Activated CD8-positive, alpha-beta T cell treated with anti-CD3 and anti-CD28 coated beads for 36 hours (primary cell): ENCODE results near the gene C16orf89. TPM values are rescaled to one million over a fixed set of nuclear protein-coding genes. Genes with fewer than 3 reads are reported as not detected.

Source experiments
- ATAC-seq: fragments of 200-7000 bp; cut with Tn5 transposase; one replicate; pipeline ENCODE4 v1.10.0; 2021; ENCODE audit warnings: mild to moderate bottlenecking, moderate library complexity
- CTCF ChIA-PET: fragments of 350-600 bp; sonication (Branson Sonifier 250); formaldehyde crosslinking; loops from one replicate; lab custom pipeline; 2021; ENCODE audit warnings: antibody characterized with exemption; lab: Charles Lee
- POLR2A ChIA-PET: fragments of 350-600 bp; sonication (Branson Sonifier 250); formaldehyde crosslinking; loops from one replicate; lab custom pipeline; 2021; ENCODE audit warnings: antibody characterized with exemption; lab: Charles Lee
- DNase-seq: peaks from one replicate; pipeline ENCODE4 v3.0.0-alpha.2; 2020
- H3K27ac Mint-ChIP-seq: one replicate; pipeline ENCODE4 v1.8.0; 2021; ENCODE audit warnings: mild to moderate bottlenecking, mixed read lengths
- H3K27me3 Mint-ChIP-seq: one replicate; pipeline ENCODE4 v1.8.0; 2021; ENCODE audit warnings: mixed read lengths
- H3K36me3 Mint-ChIP-seq: one replicate; pipeline ENCODE4 v1.8.0; 2021; ENCODE audit warnings: low read depth, mixed read lengths
- H3K4me1 Mint-ChIP-seq: one replicate; pipeline ENCODE4 v1.8.0; 2021; ENCODE audit warnings: low read depth, mixed read lengths
- H3K4me3 Mint-ChIP-seq: one replicate; pipeline ENCODE4 v1.8.0; 2021; ENCODE audit warnings: mild to moderate bottlenecking, moderate library complexity, mixed read lengths
- H3K9me3 Mint-ChIP-seq: one replicate; pipeline ENCODE4 v1.8.0; 2021; ENCODE audit warnings: mixed read lengths
- CTCF ChIP-seq: fragments of 200-600 bp; IDR thresholded peaks from one replicate; pipeline ENCODE4 v1.8.0; 2022; ENCODE audit warnings: antibody characterized with exemption, mild to moderate bottlenecking
- intact Hi-C: fragments of 100-400 bp; cut with micrococcal nuclease; formaldehyde crosslinking; loops from one replicate; pipeline ENCODE4 v1.10.0; 2022
- total RNA-seq, 2 experiments: library from RNA; stranded (reverse); gene quantifications; one replicate each; pipeline ENCODE4 v1.2.3, GENCODE V29; 2021

Gene C16orf89
- total RNA-seq, 2 experiments from 2014 or later, result not detected

- H3K9me3 Mint-ChIP-seq, result no peaks in the 10 kb centered on the region
- DNase-seq (no peak), ATAC-seq (no peak)
- ChIA-PET CTCF (no interaction called here), POLR2A (no interaction called here)
- no peak for TF ChIP-seq CTCF
- H3K27ac Mint-ChIP-seq, result no peak overlapping the region
- intact Hi-C loops, result no loop called here
- H3K4me3 Mint-ChIP-seq, result no peak overlapping the region
- no peaks in the 10 kb centered on the region for H3K27me3 Mint-ChIP-seq
- peaks cover 12% of the 10 kb centered on the region for H3K4me1 Mint-ChIP-seq
- peaks cover 3% of the 10 kb centered on the region for H3K36me3 Mint-ChIP-seq
These were observed 36.7 kb downstream of the C16orf89 start for GRCh38 chr16:5028950-5029475.

- H3K36me3 Mint-ChIP-seq, result peaks cover 3% of the 10 kb centered on the region
- H3K4me3 Mint-ChIP-seq, result no peak overlapping the region
- no peaks in the 10 kb centered on the region for H3K9me3 Mint-ChIP-seq
- DNase-seq (no peak), ATAC-seq (no peak)
- H3K27me3 Mint-ChIP-seq, result no peaks in the 10 kb centered on the region
- CTCF ChIA-PET, result no interaction called here
- POLR2A ChIA-PET, result no interaction called here
- peaks cover 7% of the 10 kb centered on the region for H3K4me1 Mint-ChIP-seq
- TF ChIP-seq CTCF, result no peak
- intact Hi-C loops, result no loop called here
- no peak overlapping the region for H3K27ac Mint-ChIP-seq
These were observed 38.1 kb downstream of the C16orf89 start for GRCh38 chr16:5027575-5028235.

GRCh38 chr16:5027086-5027485, 38.7 kb downstream of the C16orf89 start:
- no peak for DNase-seq
- Mint-ChIP-seq H3K27ac (no peak overlapping the region), H3K9me3 (no peaks in the 10 kb centered on the region), H3K4me3 (no peak overlapping the region), H3K36me3 (peaks cover 3% of the 10 kb centered on the region), H3K4me1 (peaks cover 5% of the 10 kb centered on the region), H3K27me3 (no peaks in the 10 kb centered on the region)
- ATAC-seq, result no peak
- ChIA-PET POLR2A (interaction anchor here (1.2 kb wide), 1 partner anchor 15 kb away, joined by 3 read pairs; no protein-coding TSS in a partner anchor), CTCF (no interaction called here)
- no peak for TF ChIP-seq CTCF
- intact Hi-C loops, result no loop called here

- intact Hi-C loops, result no loop called here
- no peak for ATAC-seq
- ChIA-PET CTCF (no interaction called here), POLR2A (interaction anchor here (1.2 kb wide), 1 partner anchor 15 kb away, joined by 3 read pairs; no protein-coding TSS in a partner anchor)
- Mint-ChIP-seq H3K36me3 (peaks cover 3% of the 10 kb centered on the region), H3K27ac (no peak overlapping the region), H3K27me3 (no peaks in the 10 kb centered on the region), H3K4me1 (peaks cover under 1% of the 10 kb centered on the region), H3K9me3 (no peaks in the 10 kb centered on the region), H3K4me3 (no peak overlapping the region)
- TF ChIP-seq CTCF, result no peak
- no peak for DNase-seq
These were observed 39.1 kb downstream of the C16orf89 start for GRCh38 chr16:5026664-5027063.

GRCh38 chr16:5025171-5025632, 40.6 kb downstream of the C16orf89 start:
- Mint-ChIP-seq H3K4me3 (no peak overlapping the region), H3K9me3 (no peaks in the 10 kb centered on the region), H3K27me3 (no peaks in the 10 kb centered on the region), H3K27ac (no peak overlapping the region), H3K4me1 (no peaks in the 10 kb centered on the region), H3K36me3 (no peaks in the 10 kb centered on the region)
- POLR2A ChIA-PET, result no interaction called here
- TF ChIP-seq CTCF, result no peak
- ATAC-seq, result no peak
- intact Hi-C loops, result no loop called here
- peak; percentile 24 for DNase-seq
- CTCF ChIA-PET, result interaction anchor here (1.1 to 2.0 kb wide), 2 partner anchors 8 to 475 kb away, joined by 3 to 4 read pairs; partner anchors contain the start of gene NAGPA
